ENCODE results near the gene COL18A1. TPM values are rescaled to one million over a fixed set of nuclear protein-coding genes. Genes with fewer than 3 reads are reported as not detected.

COL18A1 gene
- total RNA-seq, 1 experiment from 2014 or later = 19.5 TPM

DNA sequence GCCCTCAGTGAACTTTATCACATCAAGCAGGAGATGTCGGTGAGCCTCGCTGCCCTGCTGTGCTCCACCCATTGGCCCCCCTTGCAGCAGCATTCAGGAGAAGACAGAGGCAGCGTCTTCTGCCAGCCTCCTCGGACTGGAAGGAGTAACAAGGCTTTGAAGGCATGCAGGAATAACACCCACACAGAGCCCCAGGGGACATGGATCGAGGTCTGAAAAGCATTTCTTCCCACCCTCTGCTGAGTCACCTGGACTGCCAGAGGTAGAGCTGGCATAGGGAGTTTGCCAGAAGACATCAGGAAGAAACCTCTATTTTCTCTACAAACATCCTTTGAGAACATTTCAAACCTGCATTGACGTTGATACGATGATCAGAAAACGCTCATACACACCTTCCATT, 42.9 kb downstream of the COL18A1 start:
- Histone ChIP-seq H3K4me3 (no peak overlapping the region), H3K36me3 (no peaks in the 10 kb centered on the region), H3K27ac (no peak overlapping the region), H3K4me1 (no peaks in the 10 kb centered on the region; the same call in 1 of the 2 replicates), H3K27me3 (no peaks in the 10 kb centered on the region), H3K9me3 (replicated peaks) (peaks cover 13% of the 10 kb centered on the region)
- DNase-seq = no peak

DNA sequence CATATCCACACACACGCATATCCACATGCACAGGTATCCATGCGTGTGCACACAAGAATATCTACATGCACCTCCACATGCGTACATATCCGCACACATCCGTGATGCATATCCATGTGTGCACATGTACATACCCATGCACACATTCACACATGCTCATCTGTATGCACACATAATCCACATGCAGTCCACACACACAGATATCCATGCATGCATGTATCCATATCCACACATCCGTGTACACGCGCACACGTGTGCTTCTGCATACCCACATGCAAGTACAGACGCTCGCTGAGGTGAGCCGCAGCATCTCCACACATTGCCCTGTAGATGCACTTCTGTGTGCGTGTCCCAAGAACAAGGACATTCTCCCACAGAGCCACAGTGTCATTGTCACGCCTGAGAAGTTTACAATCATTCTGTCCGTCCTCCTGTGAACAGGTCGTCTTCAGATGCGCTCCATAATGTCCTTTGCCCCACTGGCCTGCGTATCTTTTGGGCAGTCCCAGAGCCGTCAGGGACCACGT, 43.4 kb downstream of the COL18A1 start:
- no peaks in the 10 kb centered on the region; the same call in 1 of the 2 replicates for H3K4me1 ChIP-seq
- no peak overlapping the region for H3K4me3 ChIP-seq
- no peaks in the 10 kb centered on the region for H3K27me3 ChIP-seq
- no peaks in the 10 kb centered on the region for H3K36me3 ChIP-seq
- DNase-seq = no peak
- H3K9me3 ChIP-seq (replicated peaks) = peaks cover 14% of the 10 kb centered on the region
- H3K27ac ChIP-seq = no peak overlapping the region

DNA sequence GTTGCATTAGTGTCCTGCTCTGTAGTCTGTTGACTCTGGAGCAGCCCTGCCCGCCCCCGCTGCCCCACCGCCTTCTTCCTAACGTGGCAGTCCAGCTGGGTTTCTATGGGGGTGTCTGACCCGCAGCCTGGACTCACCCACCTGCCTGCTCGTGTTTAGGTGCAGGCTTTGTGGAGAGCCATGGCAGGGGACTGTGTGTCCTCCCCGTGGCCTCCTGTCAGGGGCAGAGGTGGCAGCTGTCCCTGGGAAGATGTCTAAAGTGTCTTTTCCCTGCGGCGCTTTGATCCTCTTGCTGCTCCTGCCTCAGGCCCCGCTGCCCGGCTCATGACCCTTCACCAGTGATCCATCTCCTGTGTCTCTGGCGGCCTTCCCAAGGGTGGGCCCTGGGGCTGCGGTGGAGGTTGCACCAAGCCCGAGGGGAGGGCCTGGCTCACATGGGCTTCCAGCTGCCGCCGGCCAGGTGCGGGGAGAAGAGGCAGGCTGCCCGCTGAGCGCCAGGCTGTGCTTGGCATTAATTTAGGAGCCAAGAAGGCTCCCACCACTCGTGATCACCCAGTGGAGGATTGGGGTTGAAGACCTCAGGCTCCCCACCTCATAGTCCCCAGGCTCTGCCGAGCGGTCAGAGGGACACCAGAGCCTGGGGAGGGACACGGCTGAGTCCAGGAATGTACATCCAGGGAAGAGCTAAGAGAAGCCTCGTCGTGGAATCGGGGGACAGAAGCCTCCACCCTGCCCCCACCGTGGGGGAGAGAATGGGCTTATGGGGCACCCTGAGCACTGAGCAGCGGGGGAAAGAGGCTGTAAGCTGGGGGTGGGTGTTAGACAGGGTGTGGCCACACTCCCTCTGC, 44.1 kb downstream of the COL18A1 start:
- H3K4me3 ChIP-seq = no peak overlapping the region
- peaks cover 14% of the 10 kb centered on the region for H3K9me3 ChIP-seq (replicated peaks)
- no peaks in the 10 kb centered on the region; the same call in 1 of the 2 replicates for H3K4me1 ChIP-seq
- no peaks in the 10 kb centered on the region for H3K27me3 ChIP-seq
- no peaks in the 10 kb centered on the region for H3K36me3 ChIP-seq
- H3K27ac ChIP-seq = no peak overlapping the region
- peak; percentile 58 to 72 for DNase-seq

DNA sequence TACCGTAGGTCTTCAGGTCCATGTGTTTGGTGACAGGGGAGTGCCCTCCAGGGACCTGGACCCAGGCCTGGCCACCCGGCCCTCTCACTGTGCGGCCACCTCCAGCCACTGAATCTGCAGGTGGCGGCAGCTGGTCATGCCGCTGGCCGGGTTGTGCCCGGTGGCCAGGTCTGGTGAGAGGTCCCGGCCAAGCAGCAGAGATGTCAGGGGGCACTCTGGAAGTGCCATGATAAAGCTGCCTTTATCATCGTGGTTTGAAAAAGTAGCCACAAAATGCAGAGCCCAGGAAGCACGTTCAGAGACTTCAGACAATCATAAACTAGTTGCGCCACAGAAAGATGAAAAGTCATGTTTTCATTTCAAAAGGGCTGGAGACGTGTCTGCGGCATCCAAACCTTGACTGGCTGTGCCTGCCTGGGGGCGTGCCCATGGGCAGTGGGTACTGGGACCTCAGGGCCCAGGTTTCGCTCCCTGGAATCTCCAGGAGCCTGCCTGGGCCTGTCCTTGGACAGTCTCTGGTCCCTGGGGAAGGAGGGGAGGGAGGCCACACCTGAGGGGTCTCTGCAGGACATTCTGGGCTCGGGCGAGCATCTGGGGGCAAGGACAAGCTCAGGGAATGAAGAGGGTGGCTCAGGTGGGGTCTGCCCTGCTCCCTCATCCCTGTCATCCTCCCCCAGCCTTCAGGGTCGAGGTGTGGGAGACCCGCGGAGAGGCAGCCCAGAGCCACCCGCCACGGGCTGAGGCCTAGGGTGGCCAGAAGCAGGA, 44.9 kb downstream of the COL18A1 start:
- H3K4me1 ChIP-seq = no peaks in the 10 kb centered on the region; the same call in 1 of the 2 replicates
- H3K4me3 ChIP-seq = no peak overlapping the region
- peaks cover 14% of the 10 kb centered on the region for H3K9me3 ChIP-seq (replicated peaks)
- no peak overlapping the region for H3K27ac ChIP-seq
- H3K36me3 ChIP-seq = no peaks in the 10 kb centered on the region
- DNase-seq = no peak
- no peaks in the 10 kb centered on the region for H3K27me3 ChIP-seq

DNA sequence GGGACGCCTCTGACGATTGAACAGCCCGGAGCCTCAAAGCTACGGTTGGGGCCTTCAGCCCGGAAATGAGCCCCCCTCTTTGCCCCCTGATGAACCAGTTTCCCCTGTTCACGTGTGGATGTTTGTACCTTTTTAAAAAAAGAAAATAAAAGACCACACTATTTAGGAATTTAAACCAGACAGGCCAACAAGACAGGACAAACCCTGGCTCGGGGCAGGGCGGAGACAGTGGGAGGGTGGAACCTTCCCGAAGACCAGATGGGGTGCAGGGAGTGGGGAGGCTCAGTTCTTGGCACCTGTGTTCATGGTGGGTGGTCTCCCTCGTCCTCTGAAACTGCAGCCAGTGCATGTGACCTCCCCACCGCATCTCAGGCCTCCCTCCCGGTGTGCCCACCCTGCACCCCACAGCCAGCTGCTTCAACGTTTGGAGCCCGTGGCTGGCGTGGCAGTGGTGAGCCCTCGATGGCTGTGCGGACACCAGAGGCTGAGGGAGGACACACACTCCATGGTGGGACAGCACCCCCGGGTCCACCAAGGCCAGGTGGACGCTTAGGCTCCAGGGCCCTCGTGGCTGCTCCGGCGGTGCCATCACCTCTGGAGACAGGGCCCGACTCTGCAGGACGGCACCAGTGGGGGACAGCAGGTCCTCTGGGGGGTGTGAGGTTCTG, 45.6 kb downstream of the COL18A1 start:
- H3K9me3 ChIP-seq (replicated peaks) = peaks cover 14% of the 10 kb centered on the region
- no peak overlapping the region for H3K27ac ChIP-seq
- no peak for DNase-seq
- H3K36me3 ChIP-seq = no peaks in the 10 kb centered on the region
- H3K4me1 ChIP-seq = no peaks in the 10 kb centered on the region; the same call in 1 of the 2 replicates
- H3K27me3 ChIP-seq = no peaks in the 10 kb centered on the region
- H3K4me3 ChIP-seq = no peak overlapping the region

DNA sequence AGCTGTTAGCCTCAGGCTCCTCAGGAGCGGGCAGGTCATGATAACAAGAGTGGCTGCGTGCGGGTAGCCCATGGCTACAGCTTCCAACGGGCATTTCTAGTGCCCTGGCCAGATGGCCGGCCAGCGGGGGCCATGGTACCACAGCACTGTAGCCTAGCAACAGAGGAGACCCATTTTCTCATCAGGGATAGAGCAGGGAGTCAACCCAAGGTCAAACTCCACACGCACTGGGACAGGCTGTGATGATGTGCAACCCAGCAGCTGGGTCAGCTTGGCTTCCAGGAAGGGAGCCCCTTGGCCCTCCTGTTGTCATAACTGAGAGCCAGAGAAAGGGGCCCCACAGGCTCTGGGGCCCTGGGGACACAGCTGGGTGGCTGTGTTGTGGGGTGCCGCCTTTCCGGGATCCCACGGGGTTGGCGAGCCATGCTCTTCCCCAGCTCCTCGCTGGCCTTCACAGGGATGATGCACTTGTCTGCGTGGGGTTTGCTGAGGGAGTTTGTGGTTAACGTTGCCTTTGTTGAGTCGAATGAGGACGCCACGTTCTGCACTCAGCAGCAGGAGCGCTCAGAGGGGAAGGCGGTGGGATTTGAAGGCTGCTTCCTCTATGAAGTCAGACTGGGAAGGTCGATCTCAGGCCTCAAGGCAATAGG, 46.3 kb downstream of the COL18A1 start:
- no peak overlapping the region for H3K4me3 ChIP-seq
- H3K4me1 ChIP-seq = no peaks in the 10 kb centered on the region; the same call in 1 of the 2 replicates
- peaks cover 14% of the 10 kb centered on the region for H3K9me3 ChIP-seq (replicated peaks)
- DNase-seq = no peak
- H3K36me3 ChIP-seq = no peaks in the 10 kb centered on the region
- H3K27me3 ChIP-seq = no peaks in the 10 kb centered on the region
- H3K27ac ChIP-seq = no peak overlapping the region

DNA sequence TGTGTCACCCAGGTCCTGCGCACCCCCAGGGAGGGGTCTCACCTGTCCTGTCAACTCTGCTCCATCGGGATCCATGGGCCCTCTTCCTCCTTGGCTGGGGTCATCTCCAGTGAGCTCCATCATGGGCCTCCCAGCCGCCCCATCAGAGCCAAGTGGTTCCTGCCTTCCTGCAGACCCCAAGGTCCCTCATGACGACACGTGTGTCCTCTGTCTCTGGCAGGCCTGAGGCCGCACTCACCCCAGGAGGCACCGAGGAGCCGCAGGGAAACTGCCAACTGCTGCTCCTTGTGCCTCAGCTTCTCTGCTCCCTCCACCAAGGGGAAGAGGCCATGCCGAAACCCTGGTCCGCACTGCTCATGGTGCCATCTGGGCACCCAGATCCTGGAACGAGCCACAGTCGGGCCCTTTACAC, 46.8 kb downstream of the COL18A1 start:
- Histone ChIP-seq H3K27me3 (no peaks in the 10 kb centered on the region), H3K9me3 (replicated peaks) (peaks cover 8% of the 10 kb centered on the region), H3K36me3 (no peaks in the 10 kb centered on the region), H3K4me3 (no peak overlapping the region), H3K27ac (no peak overlapping the region), H3K4me1 (no peaks in the 10 kb centered on the region; the same call in 1 of the 2 replicates)
- DNase-seq = no peak

DNA sequence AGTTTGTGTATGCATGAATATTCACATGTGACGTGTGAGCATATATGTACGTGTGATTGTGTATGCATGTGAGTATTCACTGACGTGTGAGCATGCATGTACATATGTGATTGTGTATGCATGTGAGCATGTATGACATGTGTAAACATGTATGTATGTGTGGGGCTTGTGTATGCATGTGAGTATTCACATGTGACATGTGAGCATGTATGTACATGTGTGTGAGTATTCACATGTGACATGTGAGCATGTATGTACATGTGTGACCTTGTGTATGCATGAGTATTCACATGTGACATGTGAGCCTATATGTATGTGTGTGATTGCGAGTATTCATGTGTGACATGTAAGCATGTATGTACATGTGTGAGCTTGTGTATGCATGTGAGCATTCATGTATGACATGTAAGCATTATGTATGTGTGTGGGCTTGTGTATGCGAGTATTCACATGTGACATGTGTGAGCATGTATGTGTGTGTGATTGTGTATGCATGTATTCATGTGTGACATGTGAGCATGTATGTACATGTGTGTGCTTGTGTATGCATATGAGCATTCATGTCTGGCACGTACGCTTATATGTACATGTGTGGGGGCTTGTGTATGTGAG, 47.8 kb downstream of the COL18A1 start:
- H3K4me1 ChIP-seq = peaks cover 6% of the 10 kb centered on the region
- H3K4me3 ChIP-seq = no peak overlapping the region
- DNase-seq = no peak

DNA sequence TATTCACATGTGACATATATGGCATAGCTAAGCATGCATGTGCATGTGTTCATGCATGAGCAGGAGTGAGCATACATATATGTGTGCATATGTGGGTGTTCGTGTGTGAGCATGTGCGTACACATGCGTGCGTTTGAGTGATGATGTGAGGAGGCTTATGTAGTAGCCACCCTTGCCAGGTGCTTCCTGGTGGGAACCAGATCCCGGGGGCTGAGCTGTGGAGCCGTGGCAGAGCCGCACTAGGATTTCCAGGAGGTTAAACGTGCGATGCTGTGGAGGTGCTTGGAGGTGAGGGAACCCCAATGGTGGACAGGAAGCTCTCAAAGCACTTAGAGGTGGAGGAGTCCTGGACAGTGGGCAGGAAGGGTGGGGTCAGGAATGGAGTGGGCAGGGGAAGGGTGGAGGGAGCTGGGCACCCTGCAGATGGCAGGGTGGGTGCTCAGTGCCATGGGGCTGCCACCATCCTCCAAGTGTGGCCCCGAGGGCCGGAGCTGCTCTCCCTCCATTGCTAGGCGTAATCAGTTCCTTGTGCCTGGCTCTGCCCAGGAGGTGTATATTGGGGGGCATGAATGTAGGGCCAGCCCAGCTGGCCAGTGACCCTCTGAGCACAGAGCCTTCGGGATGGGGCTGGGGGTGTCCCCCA, 48.5 kb downstream of the COL18A1 start:
- H3K9me3 ChIP-seq (replicated peaks) = 0 out of 2 replicates have a peak, but pooled peaks cover 6% of the 10 kb centered on the region
- H3K4me3 ChIP-seq = no peak overlapping the region
- H3K27ac ChIP-seq = no peak overlapping the region
- H3K36me3 ChIP-seq = no peaks in the 10 kb centered on the region
- no peaks in the 10 kb centered on the region for H3K27me3 ChIP-seq
- DNase-seq = no peak
- H3K4me1 ChIP-seq = peaks cover 8% of the 10 kb centered on the region

More for the DNA sequence above, 47.8 kb downstream of the COL18A1 start:
- H3K27me3 ChIP-seq = no peaks in the 10 kb centered on the region
- no peak overlapping the region for H3K27ac ChIP-seq
- H3K9me3 ChIP-seq (replicated peaks) = 0 out of 2 replicates have a peak, but pooled peaks cover 6% of the 10 kb centered on the region
- no peaks in the 10 kb centered on the region for H3K36me3 ChIP-seq

DNA sequence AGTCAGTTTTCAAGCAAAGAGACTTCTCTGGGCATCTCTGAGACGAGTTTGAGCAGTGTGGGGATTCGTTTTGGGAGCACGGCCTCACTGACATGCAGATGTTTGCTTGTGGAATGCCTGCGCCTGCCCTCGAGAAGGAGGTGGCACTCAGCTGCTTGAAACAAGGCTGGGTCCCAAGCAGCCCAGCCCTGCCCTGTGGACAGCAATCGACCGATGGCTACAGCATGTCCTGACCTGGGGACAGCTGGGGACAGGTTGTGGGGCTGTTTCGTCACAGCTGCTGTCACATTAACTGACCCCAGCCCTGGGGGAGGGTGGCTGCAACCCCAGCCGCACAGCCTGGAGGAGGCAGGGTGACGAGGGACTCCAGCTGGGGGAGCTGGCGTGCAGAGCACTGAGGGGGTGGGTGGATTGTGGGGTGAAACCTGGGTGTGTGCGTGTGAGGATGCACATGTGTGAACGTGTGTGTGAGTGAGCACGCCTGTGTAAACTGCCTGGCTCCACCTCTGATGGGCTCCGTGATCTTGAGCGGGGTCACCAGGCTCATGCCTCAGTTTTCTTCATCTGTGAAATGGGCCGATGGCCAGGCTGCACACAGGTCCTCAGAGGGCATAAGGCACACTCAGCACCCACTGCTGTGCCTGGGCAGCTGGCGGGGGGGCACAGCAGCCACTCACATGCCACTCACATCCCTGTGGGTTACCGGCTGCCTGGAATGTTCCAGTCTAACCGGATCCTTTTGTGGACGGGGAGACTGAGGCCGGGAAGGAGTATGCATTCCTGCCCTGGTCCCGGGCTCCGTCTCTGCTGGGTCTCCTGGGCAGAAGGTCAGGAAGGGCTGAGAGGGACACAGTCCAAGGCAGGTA, 49.3 kb downstream of the COL18A1 start:
- 0 out of 2 replicates have a peak, but pooled peaks cover 6% of the 10 kb centered on the region for H3K9me3 ChIP-seq (replicated peaks)
- H3K4me3 ChIP-seq = no peak overlapping the region
- no peak overlapping the region for H3K27ac ChIP-seq
- DNase-seq = no peak
- H3K27me3 ChIP-seq = no peaks in the 10 kb centered on the region
- no peaks in the 10 kb centered on the region for H3K36me3 ChIP-seq
- peaks cover 10% of the 10 kb centered on the region for H3K4me1 ChIP-seq

DNA sequence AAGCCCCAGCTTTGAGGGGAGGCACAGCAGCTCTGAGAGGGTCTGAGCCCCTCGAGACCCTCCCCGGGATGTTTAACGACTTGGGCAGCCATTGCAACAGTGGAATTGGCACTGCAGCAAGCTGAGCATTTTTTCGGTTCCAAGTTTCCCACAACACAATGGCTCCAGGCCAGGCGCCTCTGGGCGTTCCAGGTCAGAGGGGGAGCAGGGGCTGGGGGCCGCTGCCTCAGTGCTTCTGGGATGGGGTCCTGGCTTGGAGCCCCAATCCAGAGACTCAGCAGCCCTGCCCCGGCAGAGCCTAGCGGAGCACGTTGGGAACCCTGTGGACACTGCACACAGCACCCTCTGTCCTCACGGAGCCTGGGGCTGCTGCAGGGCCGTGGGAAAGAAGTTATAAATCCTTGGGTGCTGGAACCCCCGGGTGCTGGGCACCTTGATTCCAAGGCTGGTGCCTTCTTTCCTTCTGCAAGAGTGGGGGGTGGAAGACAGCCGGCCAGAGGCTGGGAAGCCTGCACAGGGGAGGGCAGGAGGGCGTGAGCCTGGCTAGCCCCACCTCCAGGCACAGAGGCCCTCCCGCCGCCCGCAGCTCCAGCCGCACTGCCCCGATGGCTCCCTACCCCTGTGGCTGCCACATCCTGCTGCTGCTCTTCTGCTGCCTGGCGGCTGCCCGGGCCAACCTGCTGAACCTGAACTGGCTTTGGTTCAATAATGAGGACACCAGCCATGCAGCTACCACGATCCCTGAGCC, 50.1 kb downstream of the COL18A1 start:
- Histone ChIP-seq H3K36me3 (no peaks in the 10 kb centered on the region), H3K27ac (no peak overlapping the region), H3K4me1 (peaks cover 10% of the 10 kb centered on the region), H3K9me3 (replicated peaks) (0 out of 2 replicates have a peak, but pooled peaks cover 6% of the 10 kb centered on the region), H3K27me3 (no peaks in the 10 kb centered on the region), H3K4me3 (no peak overlapping the region)
- DNase-seq = peak in 1 of 2 experiments; percentile 38
